PFSK-1 (cell line): ENCODE data around the gene FGR.

Experiments
- FOXP2 ChIP-seq: optimal IDR thresholded peaks from 2 replicates; pipeline ENCODE3; 2011; ENCODE audit warnings: borderline replicate concordance, control low read depth, inconsistent platforms; ENCODE audit not compliant: insufficient read depth; ENCODE audit errors: extremely low read length, extremely low read depth
- POLR2AphosphoS5 ChIP-seq: IDR thresholded peaks from 2 replicates; pipeline ENCODE4 v1.6.1; 2012; ENCODE audit warnings: low read depth, mild to moderate bottlenecking, control low read depth, low read length, moderate library complexity
- REST ChIP-seq, 2 experiments: IDR thresholded peaks; 2 replicates each; pipeline versions ENCODE4 v1.6.1 to v1.8.0; 2011 to 2012; ENCODE audit warnings: low read depth in 2 of 2, low read length in 2 of 2, control low read depth in 1 of 2, inconsistent platforms in 1 of 2, mild to moderate bottlenecking in 1 of 2, moderate library complexity in 1 of 2; ENCODE audit not compliant: insufficient read depth in 1 of 2
- SIN3A ChIP-seq: IDR thresholded peaks from 2 replicates; pipeline ENCODE4 v1.6.1; 2012; ENCODE audit warnings: mild to moderate bottlenecking, low read length, moderate library complexity, borderline replicate concordance; ENCODE audit not compliant: insufficient read depth
- TAF1 ChIP-seq: IDR thresholded peaks from 2 replicates; pipeline ENCODE4 v1.6.1; 2012; ENCODE audit warnings: low read length, control low read depth, borderline replicate concordance; ENCODE audit not compliant: insufficient read depth

Gene FGR

GRCh38 chr1:27577504-27578188 is 57.3 kb downstream of the FGR start:
- TF ChIP-seq FOXP2: no peak
- TF ChIP-seq REST (IDR thresholded peaks at IDR 0.05; ENCODE audit: insufficient read depth in 1 of 2, low read depth in 2 of 2, low read length in 2 of 2): no peak
- TF ChIP-seq POLR2AphosphoS5: no peak
- TF ChIP-seq TAF1: no peak
- no peak for TF ChIP-seq SIN3A

- TF ChIP-seq POLR2AphosphoS5 (no peak), SIN3A (no peak), TAF1 (no peak), REST (IDR thresholded peaks at IDR 0.05; ENCODE audit: insufficient read depth in 1 of 2, low read depth in 2 of 2, low read length in 2 of 2) (no peak), FOXP2 (no peak)
These were observed 58.2 kb downstream of the FGR start for GRCh38 chr1:27576806-27577227.

- TF ChIP-seq SIN3A: no peak
These were observed 59.1 kb downstream of the FGR start for GRCh38 chr1:27575840-27576331.

GRCh38 chr1:27574871-27575831 is 59.8 kb downstream of the FGR start:
- TF ChIP-seq FOXP2: no peak
- TF ChIP-seq SIN3A: no peak
- no peak for TF ChIP-seq POLR2AphosphoS5
- no peak for TF ChIP-seq TAF1
- no peak for TF ChIP-seq REST (IDR thresholded peaks at IDR 0.05; ENCODE audit: insufficient read depth in 1 of 2, low read depth in 2 of 2, low read length in 2 of 2)

GRCh38 chr1:27574001-27574781 is 60.8 kb downstream of the FGR start:
- TF ChIP-seq SIN3A: no peak
- no peak for TF ChIP-seq TAF1
- TF ChIP-seq REST (IDR thresholded peaks at IDR 0.05; ENCODE audit: insufficient read depth in 1 of 2, low read depth in 2 of 2, low read length in 2 of 2): no peak
- TF ChIP-seq FOXP2: no peak
- no peak for TF ChIP-seq POLR2AphosphoS5
